Colonic mucosa (tissue), 4 donors: ENCODE measurements around the gene NIN. TPM values are rescaled to one million over a fixed set of nuclear protein-coding genes. Genes with fewer than 3 reads are reported as not detected.

Source experiments
- DNase-seq: peaks from one replicate; pipeline ENCODE4 v3.0.0-alpha.2; 2020
- H3K27ac ChIP-seq: fragments of 200-600 bp; one replicate; pipeline ENCODE4 v1.8.0; 2021
- H3K27me3 ChIP-seq: fragments of 200-600 bp; one replicate; pipeline ENCODE4 v1.8.0; 2021
- H3K36me3 ChIP-seq: fragments of 200-600 bp; one replicate; pipeline ENCODE4 v1.8.0; 2021
- H3K4me1 ChIP-seq: fragments of 200-600 bp; one replicate; pipeline ENCODE4 v1.8.0; 2021; ENCODE audit warnings: mild to moderate bottlenecking
- H3K4me3 ChIP-seq: fragments of 200-600 bp; one replicate; pipeline ENCODE4 v1.8.0; 2021
- H3K9ac ChIP-seq, 2 donors: one replicate each; pipeline ENCODE4 v1.7.0; 2013; ENCODE audit warnings: control low read depth in 2 of 2, low read depth in 2 of 2, low read length in 2 of 2
- H3K9me3 ChIP-seq: fragments of 200-600 bp; one replicate; pipeline ENCODE4 v1.8.0; 2021
- CTCF ChIP-seq: fragments of 200-600 bp; IDR thresholded peaks from one replicate; pipeline ENCODE4 v1.8.0; 2022; ENCODE audit warnings: antibody characterized with exemption, mild to moderate bottlenecking
- intact Hi-C: fragments of 100-400 bp; cut with DNase I; formaldehyde crosslinking; loops from one replicate; pipeline ENCODE4 v1.14.1; 2022
- total RNA-seq, 2 donors: library from RNA; stranded (reverse); fragmentation: NEBNext Ultra II Directional in 1 of 2; extraction: Animal tissue kit (Norgen Biotek cat#: 25700) in 1 of 2; gene quantifications; one replicate each; pipeline ENCODE4 v1.2.1, GENCODE V29; 2021
- donor health status: healthy.
- donor health status: DM: no; HTN: no; CAD: no.
- donor health status: DM: no; HTN: no; CAD: no.

Gene NIN
- total RNA-seq, 2 donors from 2014 or later: 13.7 to 19.8 TPM

- DNase-seq: no peak
- H3K27ac ChIP-seq: no peak overlapping the region
- H3K4me1 ChIP-seq: no peaks in the 10 kb centered on the region
- no peak overlapping the region for H3K9ac ChIP-seq
- H3K36me3 ChIP-seq: no peaks in the 10 kb centered on the region
- intact Hi-C loops: no loop called here
- H3K9me3 ChIP-seq: no peaks in the 10 kb centered on the region
- no peaks in the 10 kb centered on the region for H3K27me3 ChIP-seq
- no peak overlapping the region for H3K4me3 ChIP-seq
- no peak for TF ChIP-seq CTCF
Observed at GRCh38 chr14:50719911-50720759, 110.8 kb downstream of the NIN start.

GRCh38 chr14:50718949-50719348, 112.0 kb downstream of the NIN start:
- Histone ChIP-seq H3K36me3 (no peaks in the 10 kb centered on the region), H3K4me3 (no peak overlapping the region), H3K9ac (no peak overlapping the region), H3K9me3 (no peaks in the 10 kb centered on the region), H3K27ac (no peak overlapping the region), H3K4me1 (no peaks in the 10 kb centered on the region), H3K27me3 (no peaks in the 10 kb centered on the region)
- DNase-seq: no peak
- TF ChIP-seq CTCF: no peak
- intact Hi-C loops: no loop called here

- no peak for TF ChIP-seq CTCF
- Histone ChIP-seq H3K36me3 (no peaks in the 10 kb centered on the region), H3K27ac (no peak overlapping the region), H3K9ac (no peak overlapping the region), H3K4me1 (no peaks in the 10 kb centered on the region), H3K4me3 (no peak overlapping the region), H3K9me3 (no peaks in the 10 kb centered on the region), H3K27me3 (no peaks in the 10 kb centered on the region)
- no peak for DNase-seq
- intact Hi-C loops: no loop called here
Observed at GRCh38 chr14:50717811-50718210, 113.2 kb downstream of the NIN start.

- no peak overlapping the region for H3K27ac ChIP-seq
- no peak overlapping the region for H3K9ac ChIP-seq
- H3K4me3 ChIP-seq: no peak overlapping the region
- DNase-seq: no peak
- TF ChIP-seq CTCF: no peak
- no peaks in the 10 kb centered on the region for H3K4me1 ChIP-seq
- no peaks in the 10 kb centered on the region for H3K9me3 ChIP-seq
- H3K36me3 ChIP-seq: no peaks in the 10 kb centered on the region
- no peaks in the 10 kb centered on the region for H3K27me3 ChIP-seq
- intact Hi-C loops: no loop called here
Observed at GRCh38 chr14:50714450-50715073, 116.4 kb downstream of the NIN start.

GRCh38 chr14:50711043-50711442, 119.9 kb downstream of the NIN start:
- no peaks in the 10 kb centered on the region for H3K9me3 ChIP-seq
- no peaks in the 10 kb centered on the region for H3K36me3 ChIP-seq
- no peak overlapping the region for H3K27ac ChIP-seq
- no peak overlapping the region for H3K9ac ChIP-seq
- H3K27me3 ChIP-seq: no peaks in the 10 kb centered on the region
- no peak overlapping the region for H3K4me3 ChIP-seq
- no peak for TF ChIP-seq CTCF
- intact Hi-C loops: no loop called here
- H3K4me1 ChIP-seq: no peaks in the 10 kb centered on the region
- DNase-seq: no peak
